H1 (cell line): ENCODE results near the gene AGAP1.

Source experiments
- CHD2 ChIP-seq: IDR thresholded peaks from 2 replicates; pipeline ENCODE4 v1.6.1; 2012; ENCODE audit warnings: low read length, improper control_type of control experiment
- CREB1 ChIP-seq: IDR thresholded peaks from 2 replicates; pipeline ENCODE4 v1.6.1; 2012; ENCODE audit warnings: inconsistent platforms
- CTCF ChIP-seq, 3 experiments: IDR thresholded peaks; 1 replicate in 2 of 3; 2 replicates in 1 of 3; pipeline versions ENCODE4 v1.5.1 to v1.6.1; 2011; ENCODE audit warnings: low read length in 3 of 3, mild to moderate bottlenecking in 3 of 3, inconsistent platforms in 2 of 3, low read depth in 1 of 3, moderate library complexity in 1 of 3; ENCODE audit not compliant: insufficient read depth in 1 of 3; ENCODE audit errors: control extremely low read depth in 1 of 3
- GTF2F1 ChIP-seq: IDR thresholded peaks from 2 replicates; pipeline ENCODE4 v1.6.1; 2012; ENCODE audit warnings: low read depth, low read length, improper control_type of control experiment, borderline replicate concordance
- HDAC6 ChIP-seq: IDR thresholded peaks from one replicate; pipeline ENCODE4 v1.7.1; 2012; ENCODE audit warnings: low read depth, mild to moderate bottlenecking, inconsistent platforms, low read length, moderate library complexity
- JUND ChIP-seq: IDR thresholded peaks from 2 replicates; pipeline ENCODE4 v1.6.1; 2011; ENCODE audit warnings: mild to moderate bottlenecking, improper control_type of control experiment, low read length
- RAD21 ChIP-seq, 2 experiments: IDR thresholded peaks in 1 of 2; conservative IDR thresholded peaks in 1 of 2; 2 replicates each; pipeline ENCODE4 v1.6.1; 2011; ENCODE audit warnings: low read depth in 2 of 2, low read length in 2 of 2, improper control_type of control experiment in 1 of 2, inconsistent platforms in 1 of 2, mild to moderate bottlenecking in 1 of 2, moderate library complexity in 1 of 2
- RBBP5 ChIP-seq: IDR thresholded peaks from 2 replicates; pipeline ENCODE4 v1.7.1; 2012; ENCODE audit warnings: low read depth, mild to moderate bottlenecking, inconsistent platforms, low read length, moderate library complexity, borderline replicate concordance
- RNF2 ChIP-seq: fragments of 200-900, 300-1000 bp; sonication (generic); IDR thresholded peaks from 2 replicates; pipeline ENCODE4 v1.7.1; 2016; ENCODE audit warnings: borderline replicate concordance, low read depth, mild to moderate bottlenecking, antibody characterized with exemption, low read length; ENCODE audit not compliant: poor library complexity, severe bottlenecking; ENCODE audit errors: missing control alignments
- SP2 ChIP-seq: IDR thresholded peaks from 2 replicates; pipeline ENCODE4 v1.6.1; 2012; ENCODE audit warnings: mild to moderate bottlenecking, low read length, inconsistent platforms
- TAF1 ChIP-seq: IDR thresholded peaks from 2 replicates; pipeline ENCODE4 v1.6.1; 2011; ENCODE audit warnings: mild to moderate bottlenecking, low read depth, low read length
- TCF12 ChIP-seq: IDR thresholded peaks from 2 replicates; pipeline ENCODE4 v1.6.1; 2011; ENCODE audit warnings: low read depth, mild to moderate bottlenecking, low read length
- YY1 ChIP-seq: IDR thresholded peaks from 2 replicates; pipeline ENCODE4 v1.6.1; 2011; ENCODE audit warnings: low read depth, mild to moderate bottlenecking, low read length

- TF ChIP-seq CTCF (IDR thresholded peaks at IDR 0.05; ENCODE audit: control extremely low read depth in 1 of 3, insufficient read depth in 1 of 3, low read depth in 1 of 3, low read length in 3 of 3) (no peak), CREB1 (no peak), TAF1 (no peak), GTF2F1 (no peak), RAD21 (IDR thresholded peaks at IDR 0.05 in 1 of 2, conservative IDR thresholded peaks at IDR 0.05 in 1 of 2; ENCODE audit: low read depth in 2 of 2, low read length in 2 of 2) (no peak), YY1 (no peak), SP2 (no peak), RNF2 (no peak), JUND (no peak), CHD2 (no peak), HDAC6 (no peak), TCF12 (no peak), RBBP5 (no peak)
Measured at GRCh38 chr2:235966932-235967757, 473.3 kb downstream of the AGAP1 start.
